ENCODE measurements around the gene C9orf72. TPM values are rescaled to one million over a fixed set of nuclear protein-coding genes. Genes with fewer than 3 reads are reported as not detected.

Gene C9orf72
- total and polyA plus RNA-seq, 9 of the 15 experiments (the other 6 are each of a cell fraction or from before 2014, with no cell fraction given), result 2.3 to 7.3 (median 4.1) TPM

DNA sequence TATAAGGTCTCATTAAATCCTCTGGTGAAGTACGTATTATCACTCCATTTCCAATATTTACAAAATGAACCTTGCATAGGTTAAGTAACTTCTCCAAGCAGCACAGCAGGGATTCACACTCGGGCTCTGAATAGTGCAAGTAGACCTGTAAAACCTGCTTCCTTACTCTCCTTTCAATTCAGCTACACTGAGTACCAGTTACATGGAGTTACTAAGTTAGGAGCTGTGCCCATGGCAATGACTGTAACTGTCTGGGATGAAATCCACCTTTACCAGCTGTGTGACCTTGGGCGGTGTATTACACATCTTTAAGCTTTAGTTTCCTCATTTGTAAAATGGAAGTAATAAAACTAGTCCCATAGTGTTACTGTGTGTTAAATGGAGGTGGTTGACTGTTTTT, 27.8 kb downstream of the C9orf72 start:
- H3K4me1 ChIP-seq (replicated peaks in 1 of 2; ENCODE audit: control insufficient read depth in 2 of 2, insufficient read depth in 2 of 2, low read length in 2 of 2), result no peaks in the 10 kb centered on the region
- H3K9ac ChIP-seq (ENCODE audit: insufficient read depth in 1 of 2, low read depth in 2 of 2, low read length in 2 of 2), result no peak overlapping the region
- no peaks in the 10 kb centered on the region for H4K20me1 ChIP-seq (replicated peaks; ENCODE audit: control insufficient read depth, insufficient read depth, low read length)
- DNase-seq (ENCODE audit: extremely low read depth in 1 of 4, low spot score in 3 of 4) (no peak), FAIRE-seq (no peak), ATAC-seq (no peak)
- no peaks in the 10 kb centered on the region for H3K9me1 ChIP-seq (ENCODE audit: control insufficient read depth, insufficient read depth, low read length)
- no peaks in the 10 kb centered on the region for H3K9me3 ChIP-seq (replicated peaks; ENCODE audit: control insufficient read depth, insufficient read depth, low read depth, low read length)
- no peaks in the 10 kb centered on the region for H3K27me3 ChIP-seq (ENCODE audit: control insufficient read depth in 2 of 2, insufficient read depth in 2 of 2, low read length in 2 of 2)
- BruUV-seq (replicated peaks), result no TSS peak
- intact Hi-C loops (cut with micrococcal nuclease), result no loop called here
- in situ Hi-C loops (cut with MboI), result no loop called here
- no peak overlapping the region for H3K4me2 ChIP-seq (ENCODE audit: insufficient read depth, low read length)
- H3K27ac ChIP-seq (ENCODE audit: extremely low read depth, low read depth, low read length), result no peak overlapping the region
- POLR2A ChIA-PET, result no interaction called here
- no peak overlapping the region for H2AFZ ChIP-seq (ENCODE audit: low read depth, low read length)
- 100% methylated on average over 2 of the region's 3 CpGs for WGBS (ENCODE audit: insufficient coverage, low coverage, missing lambda C conversion rate)
- no peaks in the 10 kb centered on the region for H3K79me2 ChIP-seq (ENCODE audit: control insufficient read depth, insufficient read depth, low read length)
- TF ChIP-seq ZNF696 (CRISPR knock-in tag; conservative IDR thresholded peaks at IDR 0.05), result no peak
- TF ChIP-seq MCM2 (IDR thresholded peaks at IDR 0.05; ENCODE audit: low read depth), result no peak
- TF ChIP-seq MIER1 (IDR thresholded peaks at IDR 0.05; ENCODE audit: low read depth), result no peak
- no peak for TF ChIP-seq HNRNPLL (IDR thresholded peaks at IDR 0.05; ENCODE audit: low read depth, low read length, poor library complexity, severe bottlenecking)
- TF ChIP-seq ZNF77 (CRISPR knock-in tag; IDR thresholded peaks at IDR 0.05), result no peak
- no peak for TF ChIP-seq MTA1 (IDR thresholded peaks at IDR 0.05; ENCODE audit: borderline replicate concordance)
- TF ChIP-seq ZBTB33 (CRISPR knock-in tag; IDR thresholded peaks at IDR 0.05), result no peak
- H3K4me3 ChIP-seq, result no peak overlapping the region
- H3K36me3 ChIP-seq (ENCODE audit: control insufficient read depth, insufficient read depth, low read length), result no peaks in the 10 kb centered on the region
- CTCF ChIA-PET (ENCODE audit: low intra/inter-chr PET ratio), result no interaction called here

All from K562 (cell line).